Activated naive CD8-positive, alpha-beta T cell treated with anti-CD3 and anti-CD28 coated beads for 36 hours (primary cell): ENCODE measurements around the gene JPH4. TPM values are rescaled to one million over a fixed set of nuclear protein-coding genes. Genes with fewer than 3 reads are reported as not detected.
"Not testable (repeated sequence)": the region's sequence is repeated elsewhere in the genome, so short reads cannot be mapped to it uniquely, and the experiment has no call there.

Source experiments
- DNase-seq: peaks from one replicate; pipeline ENCODE4 v3.0.0; 2021
- H3K27ac Mint-ChIP-seq: one replicate; pipeline ENCODE4 v1.8.0; 2022; ENCODE audit warnings: mild to moderate bottlenecking, moderate library complexity, mixed read lengths
- H3K27me3 Mint-ChIP-seq: one replicate; pipeline ENCODE4 v1.8.0; 2022; ENCODE audit warnings: mild to moderate bottlenecking, mixed read lengths
- H3K36me3 Mint-ChIP-seq: one replicate; pipeline ENCODE4 v1.8.0; 2021; ENCODE audit warnings: mild to moderate bottlenecking, mixed read lengths
- H3K4me1 Mint-ChIP-seq: one replicate; pipeline ENCODE4 v1.8.0; 2021; ENCODE audit warnings: mixed read lengths
- H3K4me3 Mint-ChIP-seq: one replicate; pipeline ENCODE4 v1.8.0; 2022; ENCODE audit warnings: mild to moderate bottlenecking, moderate library complexity, mixed read lengths
- H3K9me3 Mint-ChIP-seq: one replicate; pipeline ENCODE4 v1.8.0; 2022; ENCODE audit warnings: mixed read lengths
- total RNA-seq, 2 experiments: library from RNA; stranded (reverse); gene quantifications; one replicate each; pipeline ENCODE4 v1.2.3, GENCODE V29; 2021

JPH4 gene
- total RNA-seq, 2 experiments from 2014 or later, result 0.72 to 0.74 TPM

- H3K4me3 Mint-ChIP-seq, result no peak overlapping the region
- peaks cover 2% of the 10 kb centered on the region for H3K36me3 Mint-ChIP-seq
- H3K27ac Mint-ChIP-seq, result no peak overlapping the region
- DNase-seq, result no peak
- H3K9me3 Mint-ChIP-seq, result peaks cover 2% of the 10 kb centered on the region
- H3K4me1 Mint-ChIP-seq, result peaks cover 5% of the 10 kb centered on the region
- H3K27me3 Mint-ChIP-seq, result no peaks in the 10 kb centered on the region
These were observed 22.2 kb upstream of the JPH4 start for GRCh38 chr14:23600806-23601205.

DNA sequence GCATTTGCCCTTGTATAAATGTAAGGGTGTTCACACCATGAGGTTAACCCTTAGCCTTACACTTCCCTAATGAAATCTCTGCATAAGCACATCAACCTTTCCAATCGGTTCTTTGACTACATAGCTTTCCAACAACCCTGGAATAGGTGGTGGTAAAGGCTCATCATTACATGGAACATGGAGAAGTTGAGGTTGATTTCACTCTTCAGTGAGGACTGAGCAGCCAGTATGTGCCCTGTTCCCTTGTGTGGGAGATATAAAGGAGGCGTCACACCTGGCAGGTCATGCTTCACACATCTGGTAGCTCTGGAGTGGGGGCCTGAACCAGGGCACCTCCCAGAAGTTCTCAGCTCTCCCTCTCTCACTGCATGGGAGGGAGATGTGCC lies 21.7 kb upstream of the JPH4 start:
- no peak for DNase-seq
- no peak overlapping the region for H3K27ac Mint-ChIP-seq
- H3K4me1 Mint-ChIP-seq, result no peaks in the 10 kb centered on the region
- H3K4me3 Mint-ChIP-seq, result no peak overlapping the region
- no peaks in the 10 kb centered on the region for H3K27me3 Mint-ChIP-seq
- H3K9me3 Mint-ChIP-seq, result peaks cover 2% of the 10 kb centered on the region
- H3K36me3 Mint-ChIP-seq, result peaks cover 2% of the 10 kb centered on the region

- not testable (repeated sequence) for H3K4me3 Mint-ChIP-seq, H3K4me1 Mint-ChIP-seq, H3K27me3 Mint-ChIP-seq, H3K27ac Mint-ChIP-seq, H3K9me3 Mint-ChIP-seq, DNase-seq, H3K36me3 Mint-ChIP-seq
These were observed 15.6 kb upstream of the JPH4 start for GRCh38 chr14:23594191-23594590.

- no peak overlapping the region for H3K4me3 Mint-ChIP-seq
- H3K36me3 Mint-ChIP-seq, result no peaks in the 10 kb centered on the region
- peaks cover 13% of the 10 kb centered on the region for H3K27me3 Mint-ChIP-seq
- H3K9me3 Mint-ChIP-seq, result no peaks in the 10 kb centered on the region
- no peak overlapping the region for H3K27ac Mint-ChIP-seq
- peaks cover 5% of the 10 kb centered on the region for H3K4me1 Mint-ChIP-seq
- no peak for DNase-seq
These were observed 11.6 kb upstream of the JPH4 start for GRCh38 chr14:23590198-23590597.

- no peak overlapping the region for H3K4me3 Mint-ChIP-seq
These were observed 11.0 kb upstream of the JPH4 start for GRCh38 chr14:23589606-23590005.

GRCh38 chr14:23588884-23589598 lies 10.5 kb upstream of the JPH4 start:
- no peaks in the 10 kb centered on the region for H3K9me3 Mint-ChIP-seq
- H3K27me3 Mint-ChIP-seq, result peaks cover 14% of the 10 kb centered on the region
- no peaks in the 10 kb centered on the region for H3K36me3 Mint-ChIP-seq
- H3K4me1 Mint-ChIP-seq, result peaks cover 5% of the 10 kb centered on the region
- DNase-seq, result peak; percentile 82
- H3K4me3 Mint-ChIP-seq, result no peak overlapping the region
- no peak overlapping the region for H3K27ac Mint-ChIP-seq

More at GRCh38 chr14:23589606-23590005, 11.0 kb upstream of the JPH4 start:
- Mint-ChIP-seq H3K27ac (no peak overlapping the region), H3K9me3 (no peaks in the 10 kb centered on the region), H3K27me3 (peaks cover 13% of the 10 kb centered on the region), H3K4me1 (peaks cover 5% of the 10 kb centered on the region), H3K36me3 (no peaks in the 10 kb centered on the region)
- no peak for DNase-seq

DNA sequence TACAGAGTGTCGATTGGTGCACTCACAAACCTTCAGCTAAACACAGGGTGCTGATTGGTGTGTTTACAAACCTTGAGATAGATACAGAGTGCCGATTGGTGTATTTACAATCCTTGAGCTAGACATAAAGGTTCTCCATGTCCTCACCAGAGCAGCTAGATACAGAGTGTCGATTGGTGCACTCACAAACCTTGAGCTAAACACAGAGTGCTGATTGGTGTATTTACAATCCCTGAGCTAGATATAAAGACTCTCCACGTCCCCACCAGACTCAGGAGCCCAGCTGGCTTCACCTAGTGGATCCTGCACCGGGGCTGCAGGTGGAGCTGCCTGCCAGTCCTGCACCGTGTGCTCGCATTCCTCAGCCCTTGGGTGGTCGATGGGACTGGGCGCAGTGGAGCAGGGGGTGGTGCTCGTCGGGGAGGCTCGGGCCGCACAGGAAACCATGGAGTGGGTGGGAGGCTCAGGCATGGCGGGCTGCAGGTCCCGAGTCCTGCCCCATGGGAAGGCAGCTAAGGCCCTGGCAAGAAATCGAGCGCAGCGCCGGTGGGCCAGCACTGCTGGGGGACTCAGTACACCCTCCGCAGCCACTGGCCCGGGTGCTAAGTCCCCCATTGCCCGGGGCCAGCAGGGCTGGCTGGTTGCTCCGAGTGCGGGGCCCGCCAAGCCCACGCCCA lies 6.1 kb upstream of the JPH4 start:
- H3K27me3 Mint-ChIP-seq, result peaks cover 26% of the 10 kb centered on the region
- not testable (repeated sequence) for H3K4me3 Mint-ChIP-seq, H3K27ac Mint-ChIP-seq, DNase-seq, H3K36me3 Mint-ChIP-seq, H3K9me3 Mint-ChIP-seq, H3K4me1 Mint-ChIP-seq

DNA sequence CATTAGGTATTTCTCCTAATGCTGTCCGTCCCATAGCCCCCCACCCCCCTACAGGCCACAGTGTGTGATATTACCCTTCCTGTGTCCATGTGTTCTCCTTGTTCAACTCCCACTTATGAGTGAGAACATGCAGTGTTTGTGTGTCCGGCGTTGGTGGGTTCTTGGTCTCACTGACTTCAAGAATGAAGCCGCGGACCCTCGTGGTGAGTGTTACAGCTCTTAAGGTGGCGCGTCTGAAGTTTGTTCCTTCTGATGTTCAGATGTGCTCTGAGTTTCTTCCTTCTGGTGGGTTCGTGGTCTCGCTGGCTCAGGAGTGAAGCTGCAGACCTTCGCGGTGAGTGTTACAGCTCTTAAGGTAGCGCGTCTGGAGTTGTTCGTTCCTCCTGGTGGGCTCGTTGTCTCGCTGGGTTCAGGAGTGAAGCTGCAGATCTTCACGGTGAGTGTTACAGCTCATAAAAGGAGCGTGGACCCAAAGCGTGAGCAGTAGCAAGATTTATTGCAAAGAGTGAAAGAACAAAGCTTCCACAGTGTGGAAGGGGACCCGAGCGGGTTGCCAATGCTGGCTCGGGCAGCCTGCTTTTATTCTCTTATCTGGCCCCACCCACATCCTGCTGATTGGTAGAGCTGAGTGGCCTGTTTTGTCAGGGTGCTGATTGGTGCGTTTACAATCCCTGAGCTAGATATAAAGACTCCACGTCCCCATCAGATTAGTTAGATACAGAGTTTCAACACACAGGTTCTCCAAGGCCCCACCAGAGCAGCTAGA lies 5.4 kb upstream of the JPH4 start:
- H3K36me3 Mint-ChIP-seq, H3K27ac Mint-ChIP-seq, H3K4me1 Mint-ChIP-seq, H3K4me3 Mint-ChIP-seq, H3K9me3 Mint-ChIP-seq, DNase-seq: not testable (repeated sequence)
- H3K27me3 Mint-ChIP-seq, result peaks cover 28% of the 10 kb centered on the region

- H3K27ac Mint-ChIP-seq, result no peak overlapping the region
- H3K36me3 Mint-ChIP-seq, result no peaks in the 10 kb centered on the region
- no peak overlapping the region for H3K4me3 Mint-ChIP-seq
- DNase-seq, result no peak
- H3K4me1 Mint-ChIP-seq, result peaks cover 9% of the 10 kb centered on the region
- H3K9me3 Mint-ChIP-seq, result no peaks in the 10 kb centered on the region
- peaks cover 32% of the 10 kb centered on the region for H3K27me3 Mint-ChIP-seq
These were observed 4.5 kb upstream of the JPH4 start for GRCh38 chr14:23582906-23583760.

DNA sequence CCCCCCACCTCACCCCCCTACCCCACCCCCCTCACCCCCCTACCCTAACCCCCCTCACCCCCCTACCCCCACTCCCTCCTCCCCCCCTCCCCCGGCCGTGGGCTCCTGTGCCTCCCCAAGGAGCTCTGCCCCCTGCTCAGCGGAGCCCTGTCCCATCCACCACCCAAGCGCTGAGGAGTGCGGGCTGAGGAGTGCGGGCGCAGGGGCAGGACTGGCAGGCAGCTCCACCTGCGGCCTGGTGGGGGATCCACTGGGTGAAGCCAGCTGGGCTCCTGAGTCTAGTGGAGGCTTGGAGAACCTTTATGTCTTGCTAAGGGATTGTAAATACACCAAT lies 2.3 kb upstream of the JPH4 start:
- Mint-ChIP-seq H3K27me3 (peaks cover 45% of the 10 kb centered on the region), H3K27ac (no peak overlapping the region), H3K36me3 (no peaks in the 10 kb centered on the region), H3K4me3 (no peak overlapping the region), H3K9me3 (no peaks in the 10 kb centered on the region), H3K4me1 (peaks cover 15% of the 10 kb centered on the region)
- DNase-seq, result no peak

DNA sequence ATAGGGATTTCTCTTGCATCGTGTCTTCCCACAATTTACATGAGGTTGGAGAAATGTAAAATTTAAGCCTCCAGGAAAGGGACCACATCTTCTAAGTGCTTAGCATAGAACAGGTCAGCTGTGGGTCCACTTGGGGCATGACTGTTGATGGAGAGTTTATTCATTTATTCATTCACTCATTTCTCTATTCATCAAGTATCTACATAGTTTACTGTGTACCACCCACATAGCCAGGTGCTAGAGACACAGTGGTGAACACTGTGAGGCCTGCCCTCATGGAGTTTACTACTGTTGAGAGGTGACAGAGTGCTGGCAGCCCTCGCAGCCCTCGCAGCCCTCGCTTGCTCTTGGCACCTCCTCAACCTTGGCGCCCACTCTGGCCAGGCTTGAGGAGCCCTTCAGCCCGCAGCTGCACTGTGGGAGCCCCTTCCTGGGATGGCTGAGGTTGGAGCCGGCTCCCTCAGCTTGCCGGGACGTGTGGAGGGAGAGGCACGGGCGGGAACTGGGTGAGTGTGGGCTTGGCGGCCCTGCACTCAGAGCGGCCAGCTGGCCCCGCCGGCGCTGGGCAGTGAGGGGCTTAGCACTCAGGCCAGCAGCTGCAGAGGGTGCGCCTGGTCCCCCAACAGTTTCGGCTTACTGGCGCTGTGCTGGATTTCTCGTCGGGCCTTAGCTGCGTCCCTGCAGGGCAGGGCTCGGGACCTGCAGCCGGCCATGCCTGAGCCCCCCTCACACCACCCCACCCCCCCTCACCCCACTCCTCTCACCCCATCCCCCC lies 1.7 kb upstream of the JPH4 start:
- peaks cover 43% of the 10 kb centered on the region for H3K27me3 Mint-ChIP-seq
- no peak for DNase-seq

GRCh38 chr14:23579739-23580138 lies 1.1 kb upstream of the JPH4 start:
- Mint-ChIP-seq H3K4me3 (no peak overlapping the region), H3K36me3 (no peaks in the 10 kb centered on the region), H3K9me3 (no peaks in the 10 kb centered on the region), H3K27me3 (peaks cover 49% of the 10 kb centered on the region), H3K27ac (no peak overlapping the region), H3K4me1 (peaks cover 15% of the 10 kb centered on the region)
- DNase-seq, result no peak

More for the DNA sequence above, 1.7 kb upstream of the JPH4 start:
- Mint-ChIP-seq H3K4me3 (no peak overlapping the region), H3K27ac (no peak overlapping the region), H3K4me1 (peaks cover 15% of the 10 kb centered on the region), H3K36me3 (no peaks in the 10 kb centered on the region), H3K9me3 (no peaks in the 10 kb centered on the region)

GRCh38 chr14:23579311-23579630 lies 681 bp upstream of the JPH4 start:
- Mint-ChIP-seq H3K4me3 (no peak overlapping the region), H3K27ac (no peak overlapping the region), H3K4me1 (peaks cover 15% of the 10 kb centered on the region), H3K36me3 (no peaks in the 10 kb centered on the region), H3K9me3 (no peaks in the 10 kb centered on the region), H3K27me3 (peaks cover 53% of the 10 kb centered on the region)
- DNase-seq, result no peak

DNA sequence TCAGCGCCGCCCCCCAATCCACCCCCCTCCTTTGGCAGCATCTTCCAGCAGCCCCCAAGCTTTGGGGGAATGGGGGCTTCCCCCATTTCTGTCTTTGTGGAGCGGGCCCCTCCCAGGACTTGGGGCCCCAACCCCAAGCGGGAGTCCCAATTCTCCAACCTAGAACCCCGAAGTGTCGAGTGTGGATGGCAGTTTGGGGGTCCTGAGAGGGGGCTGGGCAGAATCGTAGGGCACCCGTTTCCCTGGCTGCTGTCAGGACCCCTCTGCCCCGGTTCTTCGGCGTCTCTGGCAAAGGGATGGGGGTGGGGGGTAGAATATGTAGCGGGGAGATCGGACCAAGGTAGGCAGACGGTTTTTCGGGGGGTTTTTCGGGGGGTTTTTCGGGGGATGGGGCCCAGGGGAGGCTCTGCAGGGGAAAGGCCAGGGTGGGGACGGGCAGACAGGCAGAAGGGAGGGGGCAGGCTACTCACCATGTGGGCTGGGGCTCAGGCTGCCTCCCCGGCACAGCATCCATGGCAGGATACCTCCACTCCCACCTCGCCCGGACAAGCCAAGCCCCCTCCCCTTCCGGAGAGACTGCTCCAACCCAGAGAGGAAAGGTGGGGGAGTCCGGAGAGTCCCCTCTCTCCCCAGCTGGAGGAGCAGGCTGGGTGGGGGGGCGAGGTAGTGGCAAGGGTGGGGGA lies 739 bp downstream of the JPH4 start:
- Mint-ChIP-seq H3K4me1 (peaks cover 17% of the 10 kb centered on the region), H3K27ac (no peak overlapping the region), H3K36me3 (no peaks in the 10 kb centered on the region), H3K4me3 (no peak overlapping the region), H3K27me3 (peaks cover 57% of the 10 kb centered on the region), H3K9me3 (no peaks in the 10 kb centered on the region)
- DNase-seq, result no peak
